GM12801 (cell line): ENCODE data around the gene SHC4.

Source experiments
- CTCF ChIP-seq: IDR thresholded peaks from one replicate; pipeline ENCODE4 v1.5.1; 2011; ENCODE audit warnings: control low read depth; ENCODE audit not compliant: insufficient read length; ENCODE audit errors: extremely low read depth

The SHC4 gene

GRCh38 chr15:48800811-48801455 lies 162.8 kb downstream of the SHC4 start:
- no peak for TF ChIP-seq CTCF

GRCh38 chr15:48800245-48800644 lies 163.5 kb downstream of the SHC4 start:
- TF ChIP-seq CTCF, result no peak

- TF ChIP-seq CTCF, result no peak
Observed at GRCh38 chr15:48798319-48798718, 165.4 kb downstream of the SHC4 start.

GRCh38 chr15:48796930-48797329 lies 166.8 kb downstream of the SHC4 start:
- TF ChIP-seq CTCF, result no peak

- no peak for TF ChIP-seq CTCF
Observed at GRCh38 chr15:48796521-48796920, 167.2 kb downstream of the SHC4 start.

GRCh38 chr15:48795901-48796300 lies 167.8 kb downstream of the SHC4 start:
- TF ChIP-seq CTCF, result no peak

- TF ChIP-seq CTCF, result no peak
Observed at GRCh38 chr15:48794697-48795134, 169.0 kb downstream of the SHC4 start.
